ENCODE measurements around the gene SLX4IP.

DNA sequence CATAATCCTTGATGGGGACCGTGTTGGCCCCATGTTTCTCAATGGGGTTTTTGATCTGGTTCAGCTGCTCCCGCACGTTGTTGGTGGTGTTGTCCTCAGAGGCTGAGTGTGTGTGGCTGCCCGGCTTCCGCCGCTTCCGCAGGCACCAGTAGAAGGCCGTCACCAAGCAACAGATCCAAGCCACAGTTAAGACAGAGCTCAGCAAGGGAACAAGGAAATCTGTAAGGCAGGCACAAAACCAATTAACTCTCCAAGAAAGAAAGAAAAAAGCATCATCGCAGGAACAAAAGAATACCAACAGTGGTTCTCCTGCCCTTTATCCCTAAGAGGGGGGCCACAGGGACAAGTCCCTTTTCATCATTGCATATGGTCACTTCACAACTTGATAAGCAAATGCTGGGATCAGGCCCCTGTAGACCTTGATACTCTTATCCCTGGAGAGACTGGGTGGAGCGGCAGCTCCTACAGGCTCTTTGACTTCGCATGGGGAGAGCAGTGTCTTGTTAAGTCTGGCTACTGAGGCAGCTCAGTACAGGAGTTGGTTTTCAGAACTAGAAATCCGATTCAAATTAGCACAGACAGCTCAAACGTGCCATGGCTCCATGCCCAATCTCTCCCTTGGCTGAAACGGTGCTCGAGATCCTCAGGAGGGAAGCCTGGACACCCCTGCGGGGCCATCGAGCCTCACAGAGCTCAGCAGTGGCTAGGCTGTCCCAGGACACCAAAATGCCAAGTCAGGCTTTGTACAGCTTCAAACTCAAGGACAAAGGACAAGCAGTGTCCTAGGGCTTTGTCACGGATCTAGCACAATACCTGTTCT lies 204.8 kb downstream of the SLX4IP start:
- TF ChIP-seq KLF16 (tag by site-specific recombination; IDR thresholded peaks at IDR 0.05) (no peak), YY1 (tag by site-specific recombination; IDR thresholded peaks at IDR 0.05) (no peak), ZNF2 (tag by site-specific recombination; IDR thresholded peaks at IDR 0.05) (no peak), ZNF488 (tag by site-specific recombination; IDR thresholded peaks at IDR 0.05) (no peak), ZNF558 (tag by site-specific recombination; IDR thresholded peaks at IDR 0.05) (no peak), ZNF639 (tag by site-specific recombination; IDR thresholded peaks at IDR 0.05) (no peak), YY2 (tag by site-specific recombination; IDR thresholded peaks at IDR 0.05) (no peak), ZNF76 (tag by site-specific recombination; IDR thresholded peaks at IDR 0.05; ENCODE audit: borderline replicate concordance, low read depth) (no peak), MZF1 (tag by site-specific recombination; IDR thresholded peaks at IDR 0.05; ENCODE audit: borderline replicate concordance) (no peak), PRDM4 (tag by site-specific recombination; IDR thresholded peaks at IDR 0.05) (no peak), ZFP41 (tag by site-specific recombination; IDR thresholded peaks at IDR 0.05; ENCODE audit: borderline replicate concordance) (no peak)
- TF ChIP-seq, protein P1, sequence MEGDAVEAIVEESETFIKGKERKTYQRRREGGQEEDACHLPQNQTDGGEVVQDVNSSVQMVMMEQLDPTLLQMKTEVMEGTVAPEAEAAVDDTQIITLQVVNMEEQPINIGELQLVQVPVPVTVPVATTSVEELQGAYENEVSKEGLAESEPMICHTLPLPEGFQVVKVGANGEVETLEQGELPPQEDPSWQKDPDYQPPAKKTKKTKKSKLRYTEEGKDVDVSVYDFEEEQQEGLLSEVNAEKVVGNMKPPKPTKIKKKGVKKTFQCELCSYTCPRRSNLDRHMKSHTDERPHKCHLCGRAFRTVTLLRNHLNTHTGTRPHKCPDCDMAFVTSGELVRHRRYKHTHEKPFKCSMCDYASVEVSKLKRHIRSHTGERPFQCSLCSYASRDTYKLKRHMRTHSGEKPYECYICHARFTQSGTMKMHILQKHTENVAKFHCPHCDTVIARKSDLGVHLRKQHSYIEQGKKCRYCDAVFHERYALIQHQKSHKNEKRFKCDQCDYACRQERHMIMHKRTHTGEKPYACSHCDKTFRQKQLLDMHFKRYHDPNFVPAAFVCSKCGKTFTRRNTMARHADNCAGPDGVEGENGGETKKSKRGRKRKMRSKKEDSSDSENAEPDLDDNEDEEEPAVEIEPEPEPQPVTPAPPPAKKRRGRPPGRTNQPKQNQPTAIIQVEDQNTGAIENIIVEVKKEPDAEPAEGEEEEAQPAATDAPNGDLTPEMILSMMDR (tag by site-specific recombination; IDR thresholded peaks at IDR 0.05) = no peak
- TF ChIP-seq, protein P2, sequence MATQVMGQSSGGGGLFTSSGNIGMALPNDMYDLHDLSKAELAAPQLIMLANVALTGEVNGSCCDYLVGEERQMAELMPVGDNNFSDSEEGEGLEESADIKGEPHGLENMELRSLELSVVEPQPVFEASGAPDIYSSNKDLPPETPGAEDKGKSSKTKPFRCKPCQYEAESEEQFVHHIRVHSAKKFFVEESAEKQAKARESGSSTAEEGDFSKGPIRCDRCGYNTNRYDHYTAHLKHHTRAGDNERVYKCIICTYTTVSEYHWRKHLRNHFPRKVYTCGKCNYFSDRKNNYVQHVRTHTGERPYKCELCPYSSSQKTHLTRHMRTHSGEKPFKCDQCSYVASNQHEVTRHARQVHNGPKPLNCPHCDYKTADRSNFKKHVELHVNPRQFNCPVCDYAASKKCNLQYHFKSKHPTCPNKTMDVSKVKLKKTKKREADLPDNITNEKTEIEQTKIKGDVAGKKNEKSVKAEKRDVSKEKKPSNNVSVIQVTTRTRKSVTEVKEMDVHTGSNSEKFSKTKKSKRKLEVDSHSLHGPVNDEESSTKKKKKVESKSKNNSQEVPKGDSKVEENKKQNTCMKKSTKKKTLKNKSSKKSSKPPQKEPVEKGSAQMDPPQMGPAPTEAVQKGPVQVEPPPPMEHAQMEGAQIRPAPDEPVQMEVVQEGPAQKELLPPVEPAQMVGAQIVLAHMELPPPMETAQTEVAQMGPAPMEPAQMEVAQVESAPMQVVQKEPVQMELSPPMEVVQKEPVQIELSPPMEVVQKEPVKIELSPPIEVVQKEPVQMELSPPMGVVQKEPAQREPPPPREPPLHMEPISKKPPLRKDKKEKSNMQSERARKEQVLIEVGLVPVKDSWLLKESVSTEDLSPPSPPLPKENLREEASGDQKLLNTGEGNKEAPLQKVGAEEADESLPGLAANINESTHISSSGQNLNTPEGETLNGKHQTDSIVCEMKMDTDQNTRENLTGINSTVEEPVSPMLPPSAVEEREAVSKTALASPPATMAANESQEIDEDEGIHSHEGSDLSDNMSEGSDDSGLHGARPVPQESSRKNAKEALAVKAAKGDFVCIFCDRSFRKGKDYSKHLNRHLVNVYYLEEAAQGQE (tag by site-specific recombination; IDR thresholded peaks at IDR 0.05) = no peak

Data from HEK293 (cell line).